Adrenal gland (tissue), 12 donors: ENCODE measurements around the gene SMURF2. TPM values are rescaled to one million over a fixed set of nuclear protein-coding genes. Genes with fewer than 3 reads are reported as not detected.

ENCODE experiments used
- DNase-seq, 7 donors: peaks; one replicate each; pipeline ENCODE4 v3.0.0-alpha.2; 2019 to 2020
- H3K27ac ChIP-seq, 5 donors: fragments of 200-600 bp; sonication (generic) in 4 of 5; 1 replicate in 3 of 5; 2 replicates in 2 of 5; pipeline versions ENCODE4 v1.5.1 to v1.8.0; 2016 to 2020; ENCODE audit warnings: mild to moderate bottlenecking in 1 of 5
- H3K27me3 ChIP-seq: fragments of 200-600 bp; 2 replicates; pipeline ENCODE4 v1.8.0; 2021
- H3K36me3 ChIP-seq, 2 donors: fragments of 200-600 bp; replicated peaks in 1 of 2; 1 replicate in 1 of 2; 2 replicates in 1 of 2; pipeline versions ENCODE4 v1.5.1 to v1.8.0; 2018 to 2022
- H3K4me1 ChIP-seq, 2 donors: fragments of 200-600 bp; replicated peaks in 1 of 2; 1 replicate in 1 of 2; 2 replicates in 1 of 2; pipeline versions ENCODE4 v1.5.1 to v1.8.0; 2018 to 2021
- H3K4me3 ChIP-seq, 4 donors: fragments of 200-600 bp; sonication (generic) in 3 of 4; one replicate each; pipeline ENCODE4 v1.5.1; 2016 to 2018
- H3K9me3 ChIP-seq, 3 donors: fragments of 200-600 bp; sonication (generic) in 1 of 3; replicated peaks in 1 of 3; 1 replicate in 2 of 3; 2 replicates in 1 of 3; pipeline versions ENCODE4 v1.5.1 to v1.8.0; 2016 to 2021
- POLR2A ChIP-seq, 2 donors: fragments of 450-650 bp; IDR thresholded peaks; one replicate each; pipeline ENCODE4 v1.6.1; 2017; ENCODE audit warnings: antibody characterized with exemption in 2 of 2, mild to moderate bottlenecking in 2 of 2, moderate library complexity in 1 of 2
- WGBS, 4 donors: extraction: QIAGEN DNeasy Blood & Tissue Kit in 2 of 4; methylation state at CpG; one replicate each; pipeline versions ENCODE4 v1.1.5 to v1.1.7; 2013 to 2017; 5-methylcytosine and 5-hydroxymethylcytosine counted together
- intact Hi-C, 2 donors: fragments of 100-400 bp; cut with DNase I; formaldehyde crosslinking; loops; one replicate each; pipeline versions ENCODE4 v1.14.1 to v1.15.0; 2022 to 2023
- polyA plus RNA-seq, 3 donors: library from polyadenylated mRNA; stranded (reverse); fragments of 200-250 nt in 2 of 3; fragments of 350-450 nt in 1 of 3; fragmentation: Illumina TruSeq in 1 of 3; extraction: RNeasy Lipid Tissue Mini Kit (QIAGEN cat#74804) in 1 of 3; gene quantifications; one replicate each; pipeline ENCODE4 v1.2.3, GENCODE V29; 2013 to 2014
- total RNA-seq, 9 donors: library from RNA; depleted of rRNA in 4 of 9; stranded (reverse); fragments of >200 nt in 4 of 9; fragments of 120-200 nt in 1 of 9; fragmentation: NEBNext Ultra II Directional in 1 of 9; extraction: Animal tissue kit (Norgen Biotek cat#: 25700) in 1 of 9; gene quantifications; one replicate each; pipeline versions ENCODE4 v1.1.0 to v1.2.4, GENCODE V29; 2013 to 2023
- TF ChIP-seq, protein P1 (sequence below), 6 experiments: fragments of 450-650 bp in 4 of 6; fragments of 200-600 bp in 2 of 6; sonication (generic) in 1 of 6; IDR thresholded peaks; 1 replicate in 5 of 6; 2 replicates in 1 of 6; pipeline versions ENCODE4 v1.5.1 to v1.8.0; 2016 to 2021; ENCODE audit warnings: antibody characterized with exemption in 6 of 6, mild to moderate bottlenecking in 2 of 6, moderate library complexity in 1 of 6
- donor health status: healthy with polysubstance abuse.
- donor health status: Bipolar disorder and iron deficiency.
- donor health status: DM: yes; HTN: yes; CAD: no.
- donor health status: DM: no; HTN: no; CAD: no.
- donor health status: DM: no; HTN: no; CAD: no.
- donor health status: DM: yes; HTN: yes; CAD: no.

SMURF2 gene
- total and polyA plus RNA-seq, 12 donors: 7.7 to 36.9 (median 15.0) TPM

GRCh38 chr17:64687376-64687775, 25.3 kb upstream of the SMURF2 start:
- H3K27ac ChIP-seq: no peak overlapping the region
- H3K4me1 ChIP-seq: no peaks in the 10 kb centered on the region
- TF ChIP-seq, protein P1, sequence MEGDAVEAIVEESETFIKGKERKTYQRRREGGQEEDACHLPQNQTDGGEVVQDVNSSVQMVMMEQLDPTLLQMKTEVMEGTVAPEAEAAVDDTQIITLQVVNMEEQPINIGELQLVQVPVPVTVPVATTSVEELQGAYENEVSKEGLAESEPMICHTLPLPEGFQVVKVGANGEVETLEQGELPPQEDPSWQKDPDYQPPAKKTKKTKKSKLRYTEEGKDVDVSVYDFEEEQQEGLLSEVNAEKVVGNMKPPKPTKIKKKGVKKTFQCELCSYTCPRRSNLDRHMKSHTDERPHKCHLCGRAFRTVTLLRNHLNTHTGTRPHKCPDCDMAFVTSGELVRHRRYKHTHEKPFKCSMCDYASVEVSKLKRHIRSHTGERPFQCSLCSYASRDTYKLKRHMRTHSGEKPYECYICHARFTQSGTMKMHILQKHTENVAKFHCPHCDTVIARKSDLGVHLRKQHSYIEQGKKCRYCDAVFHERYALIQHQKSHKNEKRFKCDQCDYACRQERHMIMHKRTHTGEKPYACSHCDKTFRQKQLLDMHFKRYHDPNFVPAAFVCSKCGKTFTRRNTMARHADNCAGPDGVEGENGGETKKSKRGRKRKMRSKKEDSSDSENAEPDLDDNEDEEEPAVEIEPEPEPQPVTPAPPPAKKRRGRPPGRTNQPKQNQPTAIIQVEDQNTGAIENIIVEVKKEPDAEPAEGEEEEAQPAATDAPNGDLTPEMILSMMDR (IDR thresholded peaks at IDR 0.05): no peak
- TF ChIP-seq POLR2A (IDR thresholded peaks at IDR 0.05): no peak
- no peaks in the 10 kb centered on the region for H3K36me3 ChIP-seq
- no peak overlapping the region for H3K4me3 ChIP-seq
- DNase-seq: no peak
- H3K27me3 ChIP-seq: no peaks in the 10 kb centered on the region
- intact Hi-C loops: no loop called here
- WGBS, 4 donors: 94 to 100% (median 99%) methylated on average over 3 to 4 of the region's 4 CpGs
- H3K9me3 ChIP-seq: no peaks in the 10 kb centered on the region

DNA sequence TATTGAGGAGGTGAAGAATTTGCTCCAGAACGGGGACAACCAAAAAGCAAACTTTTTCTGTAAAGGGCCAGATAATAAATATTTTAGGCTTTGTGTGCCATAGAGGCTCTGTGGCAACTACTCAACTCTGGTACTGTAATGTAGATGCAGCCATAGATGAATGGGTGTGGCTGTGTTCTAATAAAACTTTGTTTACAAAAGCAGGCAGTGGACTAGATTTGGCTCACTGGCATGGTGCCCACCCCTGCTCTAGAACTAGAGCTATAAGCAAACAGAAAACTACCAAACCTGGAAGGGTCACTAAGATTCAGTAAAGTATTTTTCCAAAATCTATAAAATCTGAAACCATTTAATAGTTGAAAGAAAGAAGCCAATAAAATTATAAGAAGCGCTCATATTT, 24.6 kb upstream of the SMURF2 start:
- Histone ChIP-seq H3K9me3 (no peaks in the 10 kb centered on the region), H3K4me3 (no peak overlapping the region), H3K36me3 (no peaks in the 10 kb centered on the region), H3K27me3 (no peaks in the 10 kb centered on the region), H3K4me1 (no peaks in the 10 kb centered on the region), H3K27ac (no peak overlapping the region)
- 96 to 98% (median 96%) methylated on average over 2 of the region's 2 CpGs for WGBS, 4 donors
- intact Hi-C loops: no loop called here
- DNase-seq: no peak
- TF ChIP-seq, protein P1 (IDR thresholded peaks at IDR 0.05): no peak
- TF ChIP-seq POLR2A (IDR thresholded peaks at IDR 0.05): no peak

- H3K27ac ChIP-seq: no peak overlapping the region
- H3K9me3 ChIP-seq: no peaks in the 10 kb centered on the region
- TF ChIP-seq, protein P1 (IDR thresholded peaks at IDR 0.05): no peak
- TF ChIP-seq POLR2A (IDR thresholded peaks at IDR 0.05): no peak
- intact Hi-C loops: no loop called here
- no peak overlapping the region for H3K4me3 ChIP-seq
- DNase-seq: no peak
- WGBS, 4 donors: 90 to 95% (median 94%) methylated on average over 9 of the region's 9 CpGs
- H3K36me3 ChIP-seq: no peaks in the 10 kb centered on the region
- H3K27me3 ChIP-seq: no peaks in the 10 kb centered on the region
- no peaks in the 10 kb centered on the region for H3K4me1 ChIP-seq
These were observed 23.6 kb upstream of the SMURF2 start for GRCh38 chr17:64685705-64686104.

GRCh38 chr17:64683796-64684195, 21.7 kb upstream of the SMURF2 start:
- intact Hi-C loops: no loop called here
- WGBS, 4 donors: 64 to 80% (median 70%) methylated on average over 2 of the region's 2 CpGs
- no peak overlapping the region for H3K27ac ChIP-seq
- TF ChIP-seq POLR2A (IDR thresholded peaks at IDR 0.05): no peak
- TF ChIP-seq, protein P1 (IDR thresholded peaks at IDR 0.05): no peak
- no peak overlapping the region for H3K4me3 ChIP-seq
- H3K36me3 ChIP-seq: no peaks in the 10 kb centered on the region
- no peaks in the 10 kb centered on the region for H3K4me1 ChIP-seq
- H3K27me3 ChIP-seq: no peaks in the 10 kb centered on the region
- no peak for DNase-seq
- H3K9me3 ChIP-seq: no peaks in the 10 kb centered on the region
